Panc1 (cell line): ENCODE results near the gene NID1. TPM values are rescaled to one million over a fixed set of nuclear protein-coding genes. Genes with fewer than 3 reads are reported as not detected.

ENCODE experiments used
- ATAC-seq: fragments of 200-7000 bp; cut with Tn5 transposase; 2 replicates; pipeline ENCODE4 v1.9.1; 2020; ENCODE audit warnings: mild to moderate bottlenecking, moderate library complexity
- BruUV-seq: library from RNA; stranded (reverse); fragments of 400-500 nt; replicated peaks from 2 replicates; lab custom pipeline; 2021; lab: Mats Ljungman, UMichigan
- CTCF ChIA-PET: fragments of 300-600 bp; sonication (Branson Sonifier 250); formaldehyde crosslinking; loops from one replicate; lab custom pipeline; 2022; ENCODE audit warnings: antibody characterized with exemption; lab: Charles Lee
- POLR2A ChIA-PET: fragments of 300-600 bp; sonication (Branson Sonifier 250); formaldehyde crosslinking; loops from one replicate; lab custom pipeline; 2022; ENCODE audit warnings: antibody characterized with exemption; lab: Charles Lee
- DNase-seq: peaks from one replicate; pipeline ENCODE4 v3.0.0-alpha.2; 2010; ENCODE audit warnings: low read depth, low spot score
- H3K27ac ChIP-seq: 2 replicates; pipeline ENCODE4 v1.5.1; 2011; ENCODE audit warnings: mild to moderate bottlenecking, low read length, inconsistent platforms
- H3K27me3 ChIP-seq: fragments of 200-500 bp; sonication (Bioruptor generic); 2 replicates; pipeline ENCODE4 v1.6.0; 2014; ENCODE audit warnings: low read length, inconsistent platforms; ENCODE audit not compliant: control insufficient read depth, insufficient read depth
- H3K36me3 ChIP-seq: fragments of 200-500 bp; sonication (Bioruptor generic); 2 replicates; pipeline ENCODE4 v1.5.1; 2014; ENCODE audit warnings: inconsistent platforms, mild to moderate bottlenecking, low read length, moderate library complexity; ENCODE audit not compliant: control insufficient read depth, insufficient read depth
- H3K4me1 ChIP-seq: 2 replicates; pipeline ENCODE4 v1.5.1; 2011; ENCODE audit warnings: inconsistent platforms, mild to moderate bottlenecking, low read length, moderate library complexity; ENCODE audit not compliant: control insufficient read depth, insufficient read depth
- H3K4me3 ChIP-seq, 2 experiments: 2 replicates each; pipeline ENCODE4 v1.5.1; 2011 to 2012; ENCODE audit warnings: low read depth in 2 of 2, low read length in 2 of 2, mild to moderate bottlenecking in 2 of 2, inconsistent platforms in 1 of 2, moderate library complexity in 1 of 2
- H3K9me3 ChIP-seq: fragments of 200-500 bp; sonication (Bioruptor generic); 2 replicates; pipeline ENCODE4 v1.5.1; 2014; ENCODE audit warnings: low read depth, mild to moderate bottlenecking, inconsistent platforms, low read length, moderate library complexity; ENCODE audit not compliant: control insufficient read depth, insufficient read depth
- POLR2AphosphoS5 ChIP-seq: IDR thresholded peaks from 2 replicates; pipeline ENCODE4 v1.6.1; 2012; ENCODE audit warnings: mild to moderate bottlenecking, low read depth, low read length, moderate library complexity
- SIN3A ChIP-seq: IDR thresholded peaks from 2 replicates; pipeline ENCODE4 v1.6.1; 2012; ENCODE audit warnings: low read depth, mild to moderate bottlenecking, low read length, moderate library complexity, borderline replicate concordance; ENCODE audit not compliant: insufficient read depth
- TCF7L2 ChIP-seq: IDR thresholded peaks from 2 replicates; pipeline ENCODE4 v1.6.1; 2011; ENCODE audit warnings: mild to moderate bottlenecking, low read depth, low read length, inconsistent platforms
- in situ Hi-C: cut with HindIII; loops from 2 replicates; pipeline ENCODE4 v1.10.0; 2016; ENCODE audit warnings: low sequenced_read_pairs, low pct_unique_long_range_greater_than_20kb
- intact Hi-C: fragments of 100-400 bp; cut with micrococcal nuclease; formaldehyde crosslinking; loops from one replicate; pipeline ENCODE4 v1.10.0; 2022; ENCODE audit not compliant: unreplicated experiment
- total RNA-seq: library from RNA; stranded (reverse); gene quantifications from one replicate; pipeline ENCODE4 v1.2.1, GENCODE V29; 2021; ENCODE audit not compliant: unreplicated experiment
- TF ChIP-seq, protein P1 (sequence below): fragments of 450-650 bp; IDR thresholded peaks from 2 replicates; pipeline ENCODE4 v1.5.1; 2017; ENCODE audit warnings: mild to moderate bottlenecking
- TF ChIP-seq, protein P2 (sequence below), 2 experiments: IDR thresholded peaks; 2 replicates each; pipeline ENCODE4 v1.6.1; 2011 to 2012; ENCODE audit warnings: low read depth in 2 of 2, control low read depth in 1 of 2, low read length in 1 of 2, mild to moderate bottlenecking in 1 of 2, moderate library complexity in 1 of 2; ENCODE audit not compliant: insufficient read depth in 1 of 2

NID1 gene
- total RNA-seq, 1 experiment from 2014 or later = 89.3 TPM

- H3K4me3 ChIP-seq = no peak overlapping the region
- H3K27ac ChIP-seq = no peak overlapping the region
- ATAC-seq = no peak
- no TSS peak for BruUV-seq
- H3K36me3 ChIP-seq = 0 out of 2 replicates have a peak, but pooled peaks cover 2% of the 10 kb centered on the region
- no peaks in the 10 kb centered on the region for H3K27me3 ChIP-seq
- intact Hi-C loops (no loop called here), in situ Hi-C loops (no loop called here)
- TF ChIP-seq TCF7L2 = no peak
- TF ChIP-seq, protein P1, sequence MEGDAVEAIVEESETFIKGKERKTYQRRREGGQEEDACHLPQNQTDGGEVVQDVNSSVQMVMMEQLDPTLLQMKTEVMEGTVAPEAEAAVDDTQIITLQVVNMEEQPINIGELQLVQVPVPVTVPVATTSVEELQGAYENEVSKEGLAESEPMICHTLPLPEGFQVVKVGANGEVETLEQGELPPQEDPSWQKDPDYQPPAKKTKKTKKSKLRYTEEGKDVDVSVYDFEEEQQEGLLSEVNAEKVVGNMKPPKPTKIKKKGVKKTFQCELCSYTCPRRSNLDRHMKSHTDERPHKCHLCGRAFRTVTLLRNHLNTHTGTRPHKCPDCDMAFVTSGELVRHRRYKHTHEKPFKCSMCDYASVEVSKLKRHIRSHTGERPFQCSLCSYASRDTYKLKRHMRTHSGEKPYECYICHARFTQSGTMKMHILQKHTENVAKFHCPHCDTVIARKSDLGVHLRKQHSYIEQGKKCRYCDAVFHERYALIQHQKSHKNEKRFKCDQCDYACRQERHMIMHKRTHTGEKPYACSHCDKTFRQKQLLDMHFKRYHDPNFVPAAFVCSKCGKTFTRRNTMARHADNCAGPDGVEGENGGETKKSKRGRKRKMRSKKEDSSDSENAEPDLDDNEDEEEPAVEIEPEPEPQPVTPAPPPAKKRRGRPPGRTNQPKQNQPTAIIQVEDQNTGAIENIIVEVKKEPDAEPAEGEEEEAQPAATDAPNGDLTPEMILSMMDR = no peak
- TF ChIP-seq, protein P2, sequence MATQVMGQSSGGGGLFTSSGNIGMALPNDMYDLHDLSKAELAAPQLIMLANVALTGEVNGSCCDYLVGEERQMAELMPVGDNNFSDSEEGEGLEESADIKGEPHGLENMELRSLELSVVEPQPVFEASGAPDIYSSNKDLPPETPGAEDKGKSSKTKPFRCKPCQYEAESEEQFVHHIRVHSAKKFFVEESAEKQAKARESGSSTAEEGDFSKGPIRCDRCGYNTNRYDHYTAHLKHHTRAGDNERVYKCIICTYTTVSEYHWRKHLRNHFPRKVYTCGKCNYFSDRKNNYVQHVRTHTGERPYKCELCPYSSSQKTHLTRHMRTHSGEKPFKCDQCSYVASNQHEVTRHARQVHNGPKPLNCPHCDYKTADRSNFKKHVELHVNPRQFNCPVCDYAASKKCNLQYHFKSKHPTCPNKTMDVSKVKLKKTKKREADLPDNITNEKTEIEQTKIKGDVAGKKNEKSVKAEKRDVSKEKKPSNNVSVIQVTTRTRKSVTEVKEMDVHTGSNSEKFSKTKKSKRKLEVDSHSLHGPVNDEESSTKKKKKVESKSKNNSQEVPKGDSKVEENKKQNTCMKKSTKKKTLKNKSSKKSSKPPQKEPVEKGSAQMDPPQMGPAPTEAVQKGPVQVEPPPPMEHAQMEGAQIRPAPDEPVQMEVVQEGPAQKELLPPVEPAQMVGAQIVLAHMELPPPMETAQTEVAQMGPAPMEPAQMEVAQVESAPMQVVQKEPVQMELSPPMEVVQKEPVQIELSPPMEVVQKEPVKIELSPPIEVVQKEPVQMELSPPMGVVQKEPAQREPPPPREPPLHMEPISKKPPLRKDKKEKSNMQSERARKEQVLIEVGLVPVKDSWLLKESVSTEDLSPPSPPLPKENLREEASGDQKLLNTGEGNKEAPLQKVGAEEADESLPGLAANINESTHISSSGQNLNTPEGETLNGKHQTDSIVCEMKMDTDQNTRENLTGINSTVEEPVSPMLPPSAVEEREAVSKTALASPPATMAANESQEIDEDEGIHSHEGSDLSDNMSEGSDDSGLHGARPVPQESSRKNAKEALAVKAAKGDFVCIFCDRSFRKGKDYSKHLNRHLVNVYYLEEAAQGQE (IDR thresholded peaks at IDR 0.05; ENCODE audit: insufficient read depth in 1 of 2, low read depth in 2 of 2, low read length in 1 of 2) = no peak
- TF ChIP-seq SIN3A = no peak
- no peak for TF ChIP-seq POLR2AphosphoS5
- DNase-seq = no peak
- H3K9me3 ChIP-seq = no peaks in the 10 kb centered on the region
- CTCF ChIA-PET = no interaction called here
- POLR2A ChIA-PET = no interaction called here
- no peaks in the 10 kb centered on the region for H3K4me1 ChIP-seq
Measured at GRCh38 chr1:235980976-235981375, 83.9 kb downstream of the NID1 start.

DNA sequence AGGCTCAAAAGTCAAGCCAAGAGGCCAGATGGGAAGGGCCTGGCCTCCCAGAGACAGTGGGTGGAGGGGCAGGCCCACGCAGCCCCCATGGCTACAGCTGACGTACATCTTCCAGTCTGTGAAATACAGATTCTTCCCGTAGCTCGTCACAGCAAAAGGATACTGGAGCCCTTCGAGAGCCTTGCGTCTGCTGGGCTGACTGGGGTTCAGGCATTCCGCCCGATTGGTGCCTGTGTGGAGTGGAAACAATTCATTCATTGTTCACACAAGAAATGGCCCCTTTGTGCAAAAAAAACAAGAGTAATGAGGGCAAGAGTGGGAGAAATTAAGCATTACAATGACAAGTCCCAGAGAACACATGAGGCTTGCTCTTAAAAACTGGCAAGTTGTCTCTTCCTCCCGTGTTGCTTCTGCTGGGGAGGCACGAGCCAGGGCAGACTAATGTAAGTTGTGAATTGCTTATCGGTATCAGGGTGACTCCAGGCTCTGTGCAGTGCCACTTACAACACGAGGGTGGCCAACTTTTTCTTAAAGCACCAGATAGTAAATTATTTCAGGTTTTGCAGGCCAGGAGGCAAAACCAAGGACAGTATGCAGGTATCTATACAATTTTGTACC is 85.1 kb downstream of the NID1 start:
- CTCF ChIA-PET = interaction anchor here (0.7 kb wide), 1 partner anchor 12 kb away, joined by 3 read pairs; no protein-coding TSS in a partner anchor
- intact Hi-C loops (no loop called here), in situ Hi-C loops (no loop called here)
- Histone ChIP-seq H3K9me3 (no peaks in the 10 kb centered on the region), H3K4me3 (no peak overlapping the region), H3K27ac (no peak overlapping the region), H3K27me3 (no peaks in the 10 kb centered on the region), H3K4me1 (0 out of 2 replicates have a peak, but pooled peaks cover 2% of the 10 kb centered on the region), H3K36me3 (0 out of 2 replicates have a peak, but pooled peaks cover 3% of the 10 kb centered on the region)
- no peak for ATAC-seq
- POLR2A ChIA-PET = no interaction called here
- TF ChIP-seq, protein P1 = no peak
- no TSS peak for BruUV-seq
- DNase-seq = no peak
